Fibroblast of lung (primary cell): ENCODE data around the gene PEX11G. TPM values are rescaled to one million over a fixed set of nuclear protein-coding genes. Genes with fewer than 3 reads are reported as not detected.

ENCODE experiments used
- DNase-seq, 2 donors: peaks; one replicate each; pipeline versions ENCODE4 v3.0.0 to v3.0.0-alpha.2; 2010; ENCODE audit warnings: low read depth in 2 of 2
- H2AFZ ChIP-seq: 2 replicates; pipeline ENCODE4 v1.5.1; 2012; ENCODE audit warnings: low read length, control low read depth, inconsistent platforms
- H3K27ac ChIP-seq: 2 replicates; pipeline ENCODE4 v1.5.1; 2011; ENCODE audit warnings: low read length, control low read depth; ENCODE audit not compliant: insufficient read depth
- H3K27me3 ChIP-seq: 2 replicates; pipeline ENCODE4 v1.5.1; 2011; ENCODE audit warnings: mild to moderate bottlenecking, low read length; ENCODE audit not compliant: control insufficient read depth, insufficient read depth
- H3K36me3 ChIP-seq: 2 replicates; pipeline ENCODE4 v1.5.1; 2011; ENCODE audit warnings: low read length; ENCODE audit not compliant: control insufficient read depth, insufficient read depth
- H3K4me1 ChIP-seq: 2 replicates; pipeline ENCODE4 v1.5.1; 2011; ENCODE audit warnings: low read length; ENCODE audit not compliant: control insufficient read depth, insufficient read depth; ENCODE audit errors: extremely low read depth
- H3K4me2 ChIP-seq: 2 replicates; pipeline ENCODE4 v1.5.1; 2011; ENCODE audit warnings: low read length, control low read depth; ENCODE audit not compliant: insufficient read depth; ENCODE audit errors: extremely low read depth
- H3K4me3 ChIP-seq, 4 experiments: fragments of 200-600 bp in 1 of 4; sonication (generic) in 1 of 4; replicated peaks in 1 of 4; 2 replicates each; pipeline ENCODE4 v1.5.1; 2011 to 2016; ENCODE audit warnings: low read length in 4 of 4, low read depth in 3 of 4, mild to moderate bottlenecking in 3 of 4, control low read depth in 2 of 4, inconsistent platforms in 1 of 4, mixed read lengths in 1 of 4; ENCODE audit not compliant: insufficient read depth in 1 of 4; ENCODE audit errors: control extremely low read depth in 1 of 4
- H3K79me2 ChIP-seq: 2 replicates; pipeline ENCODE4 v1.5.1; 2012; ENCODE audit warnings: mild to moderate bottlenecking, low read length, inconsistent platforms; ENCODE audit not compliant: control insufficient read depth, insufficient read depth
- H3K9ac ChIP-seq: 2 replicates; pipeline ENCODE4 v1.5.1; 2011; ENCODE audit warnings: mild to moderate bottlenecking, low read length, control low read depth; ENCODE audit not compliant: insufficient read depth
- H3K9me3 ChIP-seq: 2 replicates; pipeline ENCODE4 v1.5.1; 2012; ENCODE audit warnings: low read depth, low read length; ENCODE audit not compliant: control insufficient read depth, insufficient read depth
- H4K20me1 ChIP-seq: 2 replicates; pipeline ENCODE4 v1.5.1; 2011; ENCODE audit warnings: low read length; ENCODE audit not compliant: control insufficient read depth, insufficient read depth; ENCODE audit errors: extremely low read depth
- CTCF ChIP-seq, 2 donors: IDR thresholded peaks in 1 of 2; conservative IDR thresholded peaks in 1 of 2; 1 replicate in 1 of 2; 2 replicates in 1 of 2; pipeline ENCODE4 v1.5.1; 2011 to 2012; ENCODE audit warnings: low read length in 2 of 2, control low read depth in 1 of 2, inconsistent platforms in 1 of 2, low read depth in 1 of 2, mild to moderate bottlenecking in 1 of 2
- EZH2 ChIP-seq: IDR thresholded peaks from 2 replicates; pipeline ENCODE4 v1.5.1; 2012; ENCODE audit warnings: low read length, control low read depth, mild to moderate bottlenecking; ENCODE audit errors: missing control alignments
- polyA plus RNA-seq, 2 donors: library from polyadenylated mRNA; depleted of rRNA in 1 of 2; stranded (reverse) in 1 of 2; unstranded in 1 of 2; fragments of >200 nt; gene quantifications; 2 replicates each; pipeline ENCODE4 v1.2.1, GENCODE V29; 2011 to 2012; ENCODE audit warnings: missing spikeins in 1 of 2
- total RNA-seq: library from RNA; depleted of rRNA; stranded (reverse); fragments of >200 nt; gene quantifications from 2 replicates; pipeline ENCODE4 v1.2.1, GENCODE V29; 2014

The PEX11G gene
- total and polyA plus RNA-seq, 2 donors (not counting 1 experiment from before 2014, with no cell fraction given): 1.2 to 3.8 TPM

- no peak for TF ChIP-seq CTCF (conservative IDR thresholded peaks at IDR 0.05 in 1 of 2, IDR thresholded peaks at IDR 0.05 in 1 of 2; ENCODE audit: low read depth in 1 of 2, low read length in 2 of 2)
- TF ChIP-seq EZH2: no peak
- no peaks in the 10 kb centered on the region for H3K36me3 ChIP-seq
- no peak overlapping the region for H3K4me2 ChIP-seq
- no peak overlapping the region for H3K9ac ChIP-seq
- H3K27me3 ChIP-seq: no peaks in the 10 kb centered on the region
- H3K79me2 ChIP-seq: no peaks in the 10 kb centered on the region
- no peak for DNase-seq
- no peaks in the 10 kb centered on the region for H3K9me3 ChIP-seq
- no peaks in the 10 kb centered on the region for H4K20me1 ChIP-seq
- H3K27ac ChIP-seq: no peak overlapping the region
- H2AFZ ChIP-seq: no peak overlapping the region
- H3K4me1 ChIP-seq: peaks cover 4% of the 10 kb centered on the region
- no peak overlapping the region for H3K4me3 ChIP-seq
These were observed 1.9 kb downstream of the PEX11G start for GRCh38 chr19:7486923-7487322.

GRCh38 chr19:7483720-7484201 lies 5.1 kb downstream of the PEX11G start:
- H3K4me2 ChIP-seq: no peak overlapping the region
- H3K9me3 ChIP-seq: no peaks in the 10 kb centered on the region
- H3K4me3 ChIP-seq: no peak overlapping the region
- no peaks in the 10 kb centered on the region for H3K27me3 ChIP-seq
- DNase-seq: no peak
- no peaks in the 10 kb centered on the region for H4K20me1 ChIP-seq
- H3K9ac ChIP-seq: no peak overlapping the region
- no peaks in the 10 kb centered on the region for H3K79me2 ChIP-seq
- TF ChIP-seq EZH2 (no peak), CTCF (conservative IDR thresholded peaks at IDR 0.05 in 1 of 2, IDR thresholded peaks at IDR 0.05 in 1 of 2; ENCODE audit: low read depth in 1 of 2, low read length in 2 of 2) (no peak)
- no peak overlapping the region for H2AFZ ChIP-seq
- H3K36me3 ChIP-seq: no peaks in the 10 kb centered on the region
- peaks cover 2% of the 10 kb centered on the region for H3K4me1 ChIP-seq
- H3K27ac ChIP-seq: no peak overlapping the region

- H3K27ac ChIP-seq: no peak overlapping the region
- H3K36me3 ChIP-seq: no peaks in the 10 kb centered on the region
- H3K9ac ChIP-seq: no peak overlapping the region
- no peaks in the 10 kb centered on the region for H4K20me1 ChIP-seq
- TF ChIP-seq CTCF (conservative IDR thresholded peaks at IDR 0.05 in 1 of 2, IDR thresholded peaks at IDR 0.05 in 1 of 2; ENCODE audit: low read depth in 1 of 2, low read length in 2 of 2): no peak
- TF ChIP-seq EZH2: no peak
- no peaks in the 10 kb centered on the region for H3K4me1 ChIP-seq
- no peak overlapping the region for H2AFZ ChIP-seq
- no peaks in the 10 kb centered on the region for H3K9me3 ChIP-seq
- DNase-seq: peak in 1 of 2 donors; percentile 14
- no peak overlapping the region for H3K4me2 ChIP-seq
- H3K27me3 ChIP-seq: no peaks in the 10 kb centered on the region
- H3K79me2 ChIP-seq: no peaks in the 10 kb centered on the region
- no peak overlapping the region for H3K4me3 ChIP-seq
These were observed 6.0 kb downstream of the PEX11G start for GRCh38 chr19:7482584-7483439.
